GM12874 (cell line): ENCODE results near the gene EFR3B.

Experiments used
- CTCF ChIP-seq: IDR thresholded peaks from 2 replicates; pipeline ENCODE4 v1.5.1; 2011; ENCODE audit warnings: low read depth, mild to moderate bottlenecking, control low read depth, low read length, moderate library complexity; ENCODE audit not compliant: insufficient read depth

Gene EFR3B

GRCh38 chr2:25149646-25150045 is 107.8 kb downstream of the EFR3B start:
- no peak for TF ChIP-seq CTCF

GRCh38 chr2:25151718-25152117 is 109.8 kb downstream of the EFR3B start:
- no peak for TF ChIP-seq CTCF

GRCh38 chr2:25155401-25155800 is 113.5 kb downstream of the EFR3B start:
- TF ChIP-seq CTCF: no peak

GRCh38 chr2:25158096-25158852 is 116.4 kb downstream of the EFR3B start:
- TF ChIP-seq CTCF: no peak

- TF ChIP-seq CTCF: no peak
Measured at GRCh38 chr2:25159949-25160348, 118.1 kb downstream of the EFR3B start.

GRCh38 chr2:25160376-25160775 is 118.5 kb downstream of the EFR3B start:
- TF ChIP-seq CTCF: no peak

GRCh38 chr2:25161055-25161781 is 119.3 kb downstream of the EFR3B start:
- no peak for TF ChIP-seq CTCF
